HG02970 (cell line): Measurements from ENCODE around the gene GSE1.
"Not testable (repeated sequence)": the region's sequence is repeated elsewhere in the genome, so short reads cannot be mapped to it uniquely, and the experiment has no call there.

Source experiments
- ATAC-seq: cut with Tn5 transposase; IDR thresholded peaks from one replicate; pipeline ENCODE4 v1.9.1; 2021; ENCODE audit warnings: mild to moderate bottlenecking, moderate library complexity, moderate number of reproducible peaks; ENCODE audit not compliant: unreplicated experiment, low FRiP score

Gene GSE1

GRCh38 chr16:85589688-85590505 is 23.2 kb upstream of the GSE1 start:
- ATAC-seq: no peak

- no peak for ATAC-seq
These were observed 22.7 kb upstream of the GSE1 start for GRCh38 chr16:85590506-85590832.

- no peak for ATAC-seq
These were observed 21.7 kb upstream of the GSE1 start for GRCh38 chr16:85591381-85591780.

GRCh38 chr16:85592277-85592676 is 20.8 kb upstream of the GSE1 start:
- not testable (repeated sequence) for ATAC-seq

GRCh38 chr16:85592700-85593493 is 20.2 kb upstream of the GSE1 start:
- no peak for ATAC-seq

DNA sequence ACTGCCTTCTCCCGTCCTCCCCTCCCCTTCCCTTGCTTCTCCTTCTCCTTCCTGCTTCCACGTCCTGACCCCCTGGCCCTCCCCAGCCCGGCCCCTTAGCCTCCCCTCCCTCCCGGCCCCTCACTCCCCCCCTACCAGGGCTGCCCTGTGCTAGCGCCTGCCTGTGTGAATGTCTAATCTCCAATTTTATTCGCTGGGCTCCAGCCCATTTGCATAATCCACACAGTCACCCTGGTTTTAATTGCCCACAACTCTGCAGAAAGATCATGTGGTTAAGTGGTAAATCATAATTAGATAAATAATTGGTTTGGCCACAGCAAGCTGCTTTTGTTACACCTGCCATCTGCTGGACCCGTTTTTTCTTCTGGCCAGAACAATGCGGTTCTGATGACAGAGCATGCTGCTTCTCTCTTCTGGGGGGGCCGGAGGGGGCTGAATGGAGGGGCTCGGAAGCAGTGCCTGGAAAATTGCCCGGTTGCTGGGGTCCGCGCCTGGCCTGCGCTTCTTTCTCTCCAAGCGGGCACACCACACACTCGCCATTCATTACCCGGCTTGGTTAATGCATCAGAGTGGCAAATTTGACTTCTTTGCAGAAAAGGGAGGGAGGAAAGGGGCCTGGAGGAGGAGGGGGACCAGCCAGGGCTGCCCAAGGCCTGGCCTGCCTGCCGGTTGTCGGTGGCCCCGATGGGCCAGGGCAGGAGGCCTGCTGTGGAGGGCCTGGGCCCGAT is 19.5 kb upstream of the GSE1 start:
- no peak for ATAC-seq

- ATAC-seq: no peak
These were observed 18.7 kb upstream of the GSE1 start for GRCh38 chr16:85594273-85594977.

- ATAC-seq: no peak
These were observed 18.0 kb upstream of the GSE1 start for GRCh38 chr16:85594978-85595661.

- no peak for ATAC-seq
These were observed 17.2 kb upstream of the GSE1 start for GRCh38 chr16:85595812-85596502.

- no peak for ATAC-seq
These were observed 15.0 kb upstream of the GSE1 start for GRCh38 chr16:85598141-85598540.

DNA sequence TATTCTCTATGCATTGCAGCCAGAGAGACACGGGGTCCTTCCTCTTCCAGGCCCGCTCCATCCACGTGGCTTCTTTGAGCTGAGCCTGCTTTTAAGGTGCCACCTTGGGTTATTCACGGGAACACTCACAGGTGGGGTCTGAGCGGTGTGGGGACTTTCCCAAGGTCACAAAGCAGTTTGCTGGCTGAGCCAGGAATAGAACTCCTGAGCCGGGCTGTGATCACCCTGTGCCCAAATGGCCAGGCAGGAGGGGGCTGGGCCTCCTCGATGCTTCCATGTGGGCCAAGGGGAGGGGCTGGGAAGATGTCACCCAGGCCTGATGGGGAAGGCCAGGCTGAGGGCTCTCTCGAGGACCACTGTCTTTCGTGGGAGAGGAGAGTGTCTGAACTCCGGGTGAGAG is 13.0 kb upstream of the GSE1 start:
- no peak for ATAC-seq

- no peak for ATAC-seq
These were observed 12.4 kb upstream of the GSE1 start for GRCh38 chr16:85600530-85601271.

GRCh38 chr16:85601272-85601639 is 11.9 kb upstream of the GSE1 start:
- ATAC-seq: no peak

GRCh38 chr16:85601730-85602401 is 11.3 kb upstream of the GSE1 start:
- ATAC-seq: no peak

- no peak for ATAC-seq
These were observed 10.5 kb upstream of the GSE1 start for GRCh38 chr16:85602402-85603202.

GRCh38 chr16:85603203-85603755 is 9.8 kb upstream of the GSE1 start:
- ATAC-seq: no peak

- ATAC-seq: no peak
These were observed 8.9 kb upstream of the GSE1 start for GRCh38 chr16:85604145-85604705.
